ENCODE results near the gene EPC2. TPM values are rescaled to one million over a fixed set of nuclear protein-coding genes. Genes with fewer than 3 reads are reported as not detected.
"Not testable (repeated sequence)": the region's sequence is repeated elsewhere in the genome, so short reads cannot be mapped to it uniquely, and the experiment has no call there.

Gene EPC2
- total RNA-seq, 1 donor from 2014 or later, result 35.9 TPM

DNA sequence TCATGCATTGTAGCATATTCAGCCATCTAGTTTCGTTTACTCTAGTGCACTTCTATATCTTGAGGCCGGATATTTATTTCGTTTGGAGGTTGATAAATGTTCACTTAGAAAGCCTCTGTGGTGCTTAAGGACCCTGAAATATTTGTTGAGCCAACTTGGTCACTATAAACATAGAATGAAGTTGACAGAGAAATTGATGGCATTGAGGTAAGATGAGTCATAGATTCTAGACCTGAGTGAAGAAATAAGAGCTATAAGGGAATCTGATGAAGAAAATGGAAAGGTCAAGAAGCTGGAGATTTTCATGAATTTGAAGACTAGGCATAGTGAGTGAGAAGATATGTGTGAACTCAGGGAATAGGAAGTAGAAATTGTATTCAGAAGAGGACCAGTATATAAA, 35.9 kb downstream of the EPC2 start:
- Mint-ChIP-seq H3K27me3 (no peaks in the 10 kb centered on the region), H3K36me3 (peaks cover 17% of the 10 kb centered on the region), H3K27ac (no peak overlapping the region), H3K9me3 (peaks cover 17% of the 10 kb centered on the region), H3K4me1 (ENCODE audit: unreplicated experiment) (peaks cover 4% of the 10 kb centered on the region), H3K4me3 (no peak overlapping the region)
- TF ChIP-seq, protein P1, sequence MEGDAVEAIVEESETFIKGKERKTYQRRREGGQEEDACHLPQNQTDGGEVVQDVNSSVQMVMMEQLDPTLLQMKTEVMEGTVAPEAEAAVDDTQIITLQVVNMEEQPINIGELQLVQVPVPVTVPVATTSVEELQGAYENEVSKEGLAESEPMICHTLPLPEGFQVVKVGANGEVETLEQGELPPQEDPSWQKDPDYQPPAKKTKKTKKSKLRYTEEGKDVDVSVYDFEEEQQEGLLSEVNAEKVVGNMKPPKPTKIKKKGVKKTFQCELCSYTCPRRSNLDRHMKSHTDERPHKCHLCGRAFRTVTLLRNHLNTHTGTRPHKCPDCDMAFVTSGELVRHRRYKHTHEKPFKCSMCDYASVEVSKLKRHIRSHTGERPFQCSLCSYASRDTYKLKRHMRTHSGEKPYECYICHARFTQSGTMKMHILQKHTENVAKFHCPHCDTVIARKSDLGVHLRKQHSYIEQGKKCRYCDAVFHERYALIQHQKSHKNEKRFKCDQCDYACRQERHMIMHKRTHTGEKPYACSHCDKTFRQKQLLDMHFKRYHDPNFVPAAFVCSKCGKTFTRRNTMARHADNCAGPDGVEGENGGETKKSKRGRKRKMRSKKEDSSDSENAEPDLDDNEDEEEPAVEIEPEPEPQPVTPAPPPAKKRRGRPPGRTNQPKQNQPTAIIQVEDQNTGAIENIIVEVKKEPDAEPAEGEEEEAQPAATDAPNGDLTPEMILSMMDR (conservative IDR thresholded peaks at IDR 0.05), result no peak
- no peak for DNase-seq (ENCODE audit: extremely low spot score, unreplicated experiment)

DNA sequence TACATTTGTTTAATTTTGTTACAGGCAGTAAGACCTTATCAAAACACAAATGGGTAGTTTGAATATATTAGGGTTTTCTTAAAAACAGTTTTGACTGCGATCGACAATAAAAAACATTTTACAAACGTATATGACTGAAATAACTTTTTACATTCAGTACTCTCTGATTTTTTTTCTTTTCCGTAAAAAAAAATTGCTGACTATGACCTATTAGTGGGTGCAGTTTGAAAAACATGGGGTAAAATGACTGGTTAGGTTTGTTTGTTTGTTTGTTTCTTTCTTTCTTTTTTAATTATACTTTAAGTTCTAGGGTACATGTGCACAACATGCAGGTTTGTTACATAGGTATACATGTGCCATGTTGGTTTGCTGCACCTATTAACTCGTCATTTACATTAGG, 36.9 kb downstream of the EPC2 start:
- H3K4me3 Mint-ChIP-seq, result no peak overlapping the region
- TF ChIP-seq, protein P1 (conservative IDR thresholded peaks at IDR 0.05), result no peak
- DNase-seq (ENCODE audit: extremely low spot score, unreplicated experiment), result no peak

DNA sequence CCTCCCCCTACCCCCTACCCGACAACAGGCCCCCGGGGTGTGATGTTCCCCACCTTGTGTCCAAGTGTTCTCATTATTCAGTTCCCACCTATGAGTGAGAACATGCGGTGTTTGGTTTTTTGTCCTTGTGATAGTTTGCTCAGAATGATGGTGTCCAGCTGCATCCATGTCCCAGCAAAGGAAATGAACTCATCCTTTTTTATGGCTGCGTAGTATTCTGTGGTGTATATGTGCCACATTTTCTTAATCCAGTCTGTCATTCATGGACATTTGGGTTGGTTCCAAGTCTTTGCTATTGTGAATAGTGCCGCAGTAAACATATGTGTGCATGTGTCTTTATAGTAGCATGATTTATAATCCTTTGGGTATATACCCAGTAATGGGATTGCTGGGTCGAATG, 37.3 kb downstream of the EPC2 start:
- Mint-ChIP-seq H3K36me3 (peaks cover 17% of the 10 kb centered on the region), H3K9me3 (peaks cover 17% of the 10 kb centered on the region)
- H3K27ac Mint-ChIP-seq; H3K4me1 Mint-ChIP-seq (ENCODE audit: unreplicated experiment); DNase-seq (ENCODE audit: extremely low spot score, unreplicated experiment); H3K4me3 Mint-ChIP-seq; H3K27me3 Mint-ChIP-seq: not testable (repeated sequence)

More for the DNA sequence above, 36.9 kb downstream of the EPC2 start:
- peaks cover 17% of the 10 kb centered on the region for H3K9me3 Mint-ChIP-seq
- no peaks in the 10 kb centered on the region for H3K27me3 Mint-ChIP-seq
- no peak overlapping the region for H3K27ac Mint-ChIP-seq
- H3K36me3 Mint-ChIP-seq, result peaks cover 17% of the 10 kb centered on the region
- peaks cover 9% of the 10 kb centered on the region for H3K4me1 Mint-ChIP-seq (ENCODE audit: unreplicated experiment)

DNA sequence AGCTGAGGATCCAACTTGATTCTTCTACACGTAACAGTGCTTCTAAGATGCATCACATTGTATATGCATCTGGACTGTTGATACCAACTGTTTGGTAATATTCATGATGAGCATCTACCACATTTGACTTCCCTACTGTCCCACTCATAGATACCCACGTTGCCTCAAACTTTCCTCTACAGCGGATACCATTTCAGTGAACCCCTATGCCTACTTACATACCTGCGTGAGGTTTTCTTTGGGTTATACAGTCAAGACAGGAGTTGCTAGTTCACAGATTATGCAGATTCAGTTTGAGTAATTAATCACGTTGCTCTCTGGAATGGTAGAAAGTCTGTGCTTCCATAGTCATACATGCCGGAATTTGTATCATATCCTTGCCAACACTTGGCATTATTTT, 40.0 kb downstream of the EPC2 start:
- Mint-ChIP-seq H3K36me3 (peaks cover 22% of the 10 kb centered on the region), H3K27me3 (no peaks in the 10 kb centered on the region), H3K9me3 (peaks cover 17% of the 10 kb centered on the region), H3K27ac (no peak overlapping the region), H3K4me3 (no peak overlapping the region), H3K4me1 (ENCODE audit: unreplicated experiment) (peaks cover 9% of the 10 kb centered on the region)
- TF ChIP-seq, protein P1 (conservative IDR thresholded peaks at IDR 0.05), result no peak
- DNase-seq (ENCODE audit: extremely low spot score, unreplicated experiment), result no peak

DNA sequence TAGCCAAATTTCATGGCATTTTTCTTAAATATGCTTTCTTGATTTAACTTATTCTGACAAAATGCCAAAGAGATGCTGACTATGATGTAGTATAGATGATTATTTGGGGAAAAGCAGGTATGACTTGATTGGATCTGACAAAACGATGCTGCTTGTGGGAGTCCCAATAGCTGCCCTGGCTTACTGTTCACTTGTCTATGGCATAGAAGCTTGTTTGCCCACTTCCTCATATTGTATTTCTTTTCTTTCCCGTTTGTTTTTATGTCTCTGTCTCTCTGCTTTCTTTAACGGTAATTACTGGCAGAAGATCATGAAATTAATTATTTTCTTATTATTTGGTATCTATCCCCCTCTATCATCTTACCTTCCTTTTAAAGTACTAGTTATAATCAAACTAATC, 43.0 kb downstream of the EPC2 start:
- Mint-ChIP-seq H3K4me1 (ENCODE audit: unreplicated experiment) (peaks cover 5% of the 10 kb centered on the region), H3K27ac (no peak overlapping the region), H3K27me3 (no peaks in the 10 kb centered on the region), H3K36me3 (peaks cover 28% of the 10 kb centered on the region), H3K4me3 (no peak overlapping the region), H3K9me3 (peaks cover 7% of the 10 kb centered on the region)
- TF ChIP-seq, protein P1 (conservative IDR thresholded peaks at IDR 0.05), result no peak
- no peak for DNase-seq (ENCODE audit: extremely low spot score, unreplicated experiment)

DNA sequence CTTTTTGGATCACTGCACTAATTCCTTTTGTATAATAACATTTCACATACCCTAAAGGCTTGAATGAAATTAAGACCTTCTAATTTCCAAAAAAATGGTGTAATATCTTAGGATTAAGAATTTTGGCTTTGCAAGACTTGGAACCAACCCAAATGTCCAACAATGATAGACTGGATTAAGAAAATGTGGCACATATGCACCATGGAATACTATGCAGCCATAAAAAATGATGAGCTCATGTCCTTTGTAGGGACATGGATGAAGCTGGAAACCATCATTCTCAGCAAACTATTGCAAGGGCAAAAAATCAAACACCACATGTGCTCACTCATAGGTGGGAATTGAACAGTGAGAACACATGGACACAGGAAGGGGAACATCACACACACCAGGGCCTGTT, 43.5 kb downstream of the EPC2 start:
- not testable (repeated sequence) for H3K27me3 Mint-ChIP-seq; H3K4me3 Mint-ChIP-seq; H3K27ac Mint-ChIP-seq; H3K9me3 Mint-ChIP-seq; DNase-seq (ENCODE audit: extremely low spot score, unreplicated experiment); H3K4me1 Mint-ChIP-seq (ENCODE audit: unreplicated experiment)
- peaks cover 28% of the 10 kb centered on the region for H3K36me3 Mint-ChIP-seq

DNA sequence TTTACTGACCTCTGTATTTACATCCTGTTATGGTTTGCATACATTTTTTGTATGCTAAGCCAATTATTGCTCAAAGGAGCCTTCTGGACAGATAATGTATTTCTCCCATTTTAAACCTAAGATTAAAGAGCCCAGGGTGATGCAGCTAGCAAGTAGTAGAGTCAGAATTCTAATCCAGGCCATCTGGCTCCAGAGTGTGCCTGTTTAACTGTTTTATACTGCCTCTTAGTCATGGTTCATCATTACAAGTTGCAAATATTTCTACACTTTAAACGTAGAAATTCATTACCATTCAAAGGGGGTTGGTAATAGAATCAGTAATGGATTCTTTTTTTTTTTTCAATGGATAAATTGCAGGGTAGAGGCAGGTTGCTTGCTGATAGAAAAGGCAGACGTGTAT, 52.4 kb downstream of the EPC2 start:
- H3K27me3 Mint-ChIP-seq, result no peaks in the 10 kb centered on the region
- H3K36me3 Mint-ChIP-seq, result peaks cover 58% of the 10 kb centered on the region

More for the DNA sequence above, 52.4 kb downstream of the EPC2 start:
- peaks cover 20% of the 10 kb centered on the region for H3K9me3 Mint-ChIP-seq
- no peak for DNase-seq (ENCODE audit: extremely low spot score, unreplicated experiment)
- no peaks in the 10 kb centered on the region for H3K4me1 Mint-ChIP-seq (ENCODE audit: unreplicated experiment)
- TF ChIP-seq, protein P1 (conservative IDR thresholded peaks at IDR 0.05), result no peak
- H3K4me3 Mint-ChIP-seq, result no peak overlapping the region
- H3K27ac Mint-ChIP-seq, result no peak overlapping the region

Measured in type B pancreatic cell (in vitro differentiated cells).